NCI-H226 (cell line): ENCODE data around the gene MAP1LC3B.
"Not testable (repeated sequence)": the region's sequence is repeated elsewhere in the genome, so short reads cannot be mapped to it uniquely, and the experiment has no call there.

Experiments
- DNase-seq: peaks from one replicate; pipeline ENCODE4 v3.0.0-alpha.2; 2015

MAP1LC3B gene

DNA sequence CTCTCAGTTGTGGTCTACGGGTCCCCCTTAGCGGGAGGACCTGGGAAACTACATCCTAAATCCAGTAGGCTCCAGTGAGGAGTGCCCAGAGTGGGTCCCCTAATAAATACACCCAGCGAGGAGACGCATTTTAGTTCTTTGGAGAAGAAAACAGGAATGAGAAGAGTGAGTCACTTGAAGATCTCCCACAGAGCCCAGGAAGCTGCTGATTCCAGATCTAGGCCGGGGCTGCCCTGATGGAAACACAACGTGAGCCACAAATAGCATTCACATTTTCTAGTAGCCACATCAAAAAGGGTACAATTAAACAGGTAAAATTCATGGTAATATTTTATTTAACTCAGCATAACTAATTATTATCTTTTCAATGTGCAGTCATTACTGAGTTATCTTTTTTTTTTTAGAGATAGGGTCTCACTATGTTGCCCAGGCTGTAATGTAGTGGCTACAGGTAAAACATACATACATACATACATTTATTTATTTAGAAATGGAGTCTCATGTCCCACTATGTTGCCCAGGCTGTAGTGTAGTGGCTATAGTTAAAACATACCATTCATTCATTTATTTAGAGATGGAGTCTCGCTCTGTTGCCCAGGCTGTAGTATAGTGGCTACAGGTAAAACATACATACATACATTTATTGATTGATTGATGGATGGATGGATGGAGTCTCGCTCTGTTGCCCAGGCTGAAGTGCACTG, 30.1 kb upstream of the MAP1LC3B start:
- no peak for DNase-seq

- not testable (repeated sequence) for DNase-seq
These were observed 29.1 kb upstream of the MAP1LC3B start for GRCh38 chr16:87362828-87363559.

DNA sequence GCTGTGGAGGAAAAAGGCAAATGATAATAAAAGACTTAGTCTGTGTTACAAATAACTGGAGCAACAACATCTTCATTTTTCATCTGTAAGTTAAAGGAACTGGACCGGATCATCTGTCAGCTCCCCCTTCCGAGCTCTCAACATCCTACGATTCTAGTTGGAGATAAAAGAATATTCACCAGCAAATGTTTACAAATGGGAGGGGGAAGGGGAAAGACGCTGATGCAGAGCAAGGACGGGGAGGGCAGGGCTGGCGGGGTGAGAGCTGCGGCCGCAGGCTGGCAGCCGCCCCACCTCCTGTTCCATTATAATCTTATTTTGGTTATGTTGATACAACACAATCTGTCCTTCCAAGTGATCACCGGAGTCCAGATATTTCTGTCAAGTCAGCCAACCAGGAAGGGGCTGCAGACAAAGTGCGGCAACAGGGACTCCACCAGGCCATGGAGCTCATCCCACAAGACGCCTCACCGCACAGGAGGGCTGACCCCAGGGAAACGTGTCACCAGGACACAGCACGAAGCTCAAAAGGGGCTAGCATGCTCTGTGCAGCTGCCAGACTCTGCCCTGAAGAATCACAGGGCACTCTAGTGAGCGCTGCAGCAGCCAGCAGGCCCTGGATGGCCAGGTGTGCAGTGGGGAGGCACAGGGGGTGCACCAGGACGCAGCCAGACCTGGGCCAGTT, 28.2 kb upstream of the MAP1LC3B start:
- no peak for DNase-seq

DNA sequence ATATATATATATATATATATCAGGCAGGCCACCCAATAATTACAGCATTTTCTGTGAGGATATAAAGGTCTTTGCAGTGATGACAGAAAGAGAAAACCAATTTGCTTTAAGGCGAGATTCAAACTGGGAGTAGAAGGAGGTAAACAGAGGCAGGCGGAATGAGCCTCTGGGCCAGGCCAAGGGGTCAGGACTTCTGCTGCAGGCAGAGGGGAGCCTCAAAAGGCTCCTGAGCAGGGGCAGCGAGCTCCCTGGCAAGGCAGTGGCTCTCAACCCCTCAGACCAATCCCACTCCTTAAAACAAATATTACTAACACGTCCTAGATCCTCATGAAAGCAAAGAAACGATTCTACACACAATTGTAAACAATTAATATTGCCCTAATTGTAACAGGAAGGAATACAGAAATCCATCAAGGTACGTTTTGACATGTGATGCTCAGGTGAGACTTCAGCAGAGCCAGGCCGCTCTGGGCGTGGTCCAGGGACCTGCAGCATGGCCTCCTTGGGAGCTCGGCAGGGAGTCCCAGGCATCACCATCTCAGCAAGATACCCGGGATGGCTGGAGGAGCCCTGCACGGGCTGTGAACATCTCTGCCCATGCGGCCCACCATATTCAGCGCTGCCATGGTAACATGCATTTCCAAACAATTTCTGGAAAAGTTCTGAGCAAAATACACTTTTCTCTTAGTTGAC, 27.0 kb upstream of the MAP1LC3B start:
- DNase-seq, result no peak

- no peak for DNase-seq
These were observed 25.8 kb upstream of the MAP1LC3B start for GRCh38 chr16:87366288-87366687.

GRCh38 chr16:87366930-87367329, 25.2 kb upstream of the MAP1LC3B start:
- DNase-seq, result no peak

- DNase-seq, result no peak
These were observed 24.6 kb upstream of the MAP1LC3B start for GRCh38 chr16:87367529-87367928.

GRCh38 chr16:87368029-87368770, 23.9 kb upstream of the MAP1LC3B start:
- DNase-seq, result no peak

- DNase-seq, result no peak
These were observed 22.9 kb upstream of the MAP1LC3B start for GRCh38 chr16:87369117-87369765.

DNA sequence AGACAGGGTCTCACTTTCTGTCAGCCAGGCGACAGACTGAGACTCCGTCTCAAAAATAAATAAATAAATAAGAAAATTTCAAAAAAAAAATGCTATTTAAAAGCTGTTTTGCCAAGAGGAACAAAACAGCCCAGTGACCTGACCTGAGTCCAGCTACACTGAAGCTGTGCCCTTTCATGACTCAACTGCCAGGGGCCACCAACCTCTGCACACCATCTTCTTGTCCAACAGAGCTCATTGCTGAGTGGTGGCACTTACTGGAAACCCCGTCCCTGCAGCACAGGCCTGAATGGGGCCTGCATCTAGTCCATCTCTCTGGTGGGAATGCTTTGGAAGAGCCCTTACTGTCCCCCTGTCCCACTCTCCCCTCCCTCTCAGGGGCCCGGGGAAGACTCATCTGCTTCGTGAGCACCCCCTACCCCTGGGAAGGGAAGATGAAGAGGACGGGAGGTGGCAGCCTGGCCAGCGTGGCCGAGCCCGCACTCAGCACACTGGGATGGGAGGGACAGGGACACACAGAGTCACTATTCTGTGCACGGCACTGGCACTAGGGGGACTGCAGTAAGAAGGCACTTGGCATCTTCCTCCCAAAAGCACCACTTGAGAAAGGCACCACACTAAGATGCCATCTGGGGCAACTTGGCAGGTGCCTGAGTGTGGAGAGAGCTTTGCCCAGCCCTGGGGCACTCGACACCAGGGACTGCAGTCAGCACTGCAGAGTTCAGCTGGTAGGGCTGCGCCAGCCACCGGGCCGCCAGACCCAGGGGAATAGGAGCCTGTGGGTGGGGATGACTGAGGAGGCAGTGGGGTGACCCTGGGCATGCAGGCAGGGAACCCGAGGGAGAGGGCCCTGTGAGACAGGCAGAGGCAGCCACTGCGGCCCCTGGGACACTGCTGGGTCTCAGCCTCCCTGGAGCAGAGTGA, 22.1 kb upstream of the MAP1LC3B start:
- no peak for DNase-seq

- no peak for DNase-seq
These were observed 20.8 kb upstream of the MAP1LC3B start for GRCh38 chr16:87371261-87371866.

GRCh38 chr16:87372305-87372704, 19.8 kb upstream of the MAP1LC3B start:
- no peak for DNase-seq

GRCh38 chr16:87374313-87374712, 17.8 kb upstream of the MAP1LC3B start:
- DNase-seq, result no peak

GRCh38 chr16:87375426-87376135, 16.6 kb upstream of the MAP1LC3B start:
- no peak for DNase-seq

GRCh38 chr16:87376660-87377059, 15.5 kb upstream of the MAP1LC3B start:
- no peak for DNase-seq

DNA sequence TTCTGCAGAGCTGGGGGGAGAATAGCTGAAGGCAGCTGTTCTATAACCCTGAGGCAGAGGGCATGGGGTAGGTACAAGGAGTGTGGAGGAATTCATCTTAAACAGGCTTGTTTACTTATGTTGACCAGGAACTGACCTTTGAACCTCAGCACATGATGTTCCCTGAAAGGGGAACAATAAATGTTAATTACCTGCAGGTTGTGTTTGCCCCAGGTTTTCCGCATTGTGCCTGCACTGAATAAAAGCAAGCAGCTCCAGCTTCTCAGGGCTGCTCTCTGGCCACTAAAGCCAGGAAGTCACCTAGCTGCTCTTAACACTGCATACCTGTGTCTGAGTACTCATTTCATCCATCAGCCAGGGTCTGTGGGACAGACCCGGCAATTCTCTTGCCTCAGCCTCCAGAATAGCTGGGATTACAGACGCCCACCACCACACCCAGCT, 12.8 kb upstream of the MAP1LC3B start:
- DNase-seq, result not testable (repeated sequence)

- no peak for DNase-seq
These were observed 11.7 kb upstream of the MAP1LC3B start for GRCh38 chr16:87380403-87380802.

- DNase-seq, result no peak
These were observed 11.3 kb upstream of the MAP1LC3B start for GRCh38 chr16:87380881-87381280.

- DNase-seq, result no peak
These were observed 9.9 kb upstream of the MAP1LC3B start for GRCh38 chr16:87382023-87382785.
